Dendritic cell treated with granulocyte-macrophage colony-stimulating factor and Interleukin-4, amounts not matched to agents 40 ng/mL and 50 ng/mL, for 4 days (primary cell): ENCODE results near the gene CYP19A1.
"Not testable (repeated sequence)": the region's sequence is repeated elsewhere in the genome, so short reads cannot be mapped to it uniquely, and the experiment has no call there.

Experiments used
- H3K27ac Mint-ChIP-seq: one replicate; pipeline ENCODE4 v1.8.0; 2022; ENCODE audit warnings: mild to moderate bottlenecking, mixed read lengths
- H3K27me3 Mint-ChIP-seq: one replicate; pipeline ENCODE4 v1.8.0; 2022; ENCODE audit warnings: mild to moderate bottlenecking, mixed read lengths
- H3K36me3 Mint-ChIP-seq: one replicate; pipeline ENCODE4 v1.8.0; 2022; ENCODE audit warnings: low read depth, mixed read lengths
- H3K4me1 Mint-ChIP-seq: one replicate; pipeline ENCODE4 v1.8.0; 2022; ENCODE audit warnings: low read depth, mixed read lengths
- H3K4me3 Mint-ChIP-seq: one replicate; pipeline ENCODE4 v1.8.0; 2022; ENCODE audit warnings: mild to moderate bottlenecking, moderate library complexity, mixed read lengths
- H3K9me3 Mint-ChIP-seq: one replicate; pipeline ENCODE4 v1.8.0; 2022; ENCODE audit warnings: mixed read lengths
- intact Hi-C: fragments of 100-400 bp; cut with micrococcal nuclease; formaldehyde crosslinking; loops from one replicate; pipeline ENCODE4 v1.15.0; 2022

Gene CYP19A1

GRCh38 chr15:51201581-51201980 lies 136.8 kb downstream of the CYP19A1 start:
- intact Hi-C loops = no loop called here
- Mint-ChIP-seq H3K4me1 (no peaks in the 10 kb centered on the region), H3K4me3 (no peak overlapping the region), H3K27ac (no peak overlapping the region), H3K9me3 (no peaks in the 10 kb centered on the region), H3K27me3 (peaks cover 21% of the 10 kb centered on the region), H3K36me3 (no peaks in the 10 kb centered on the region)

- Mint-ChIP-seq H3K36me3 (no peaks in the 10 kb centered on the region), H3K4me1 (no peaks in the 10 kb centered on the region), H3K9me3 (no peaks in the 10 kb centered on the region), H3K4me3 (no peak overlapping the region), H3K27ac (no peak overlapping the region), H3K27me3 (peaks cover 20% of the 10 kb centered on the region)
- intact Hi-C loops = no loop called here
These were observed 137.6 kb downstream of the CYP19A1 start for GRCh38 chr15:51200792-51201191.

- intact Hi-C loops = no loop called here
- H3K4me1 Mint-ChIP-seq = no peaks in the 10 kb centered on the region
- H3K27me3 Mint-ChIP-seq = peaks cover 19% of the 10 kb centered on the region
- H3K4me3 Mint-ChIP-seq = no peak overlapping the region
- H3K27ac Mint-ChIP-seq = no peak overlapping the region
- H3K36me3 Mint-ChIP-seq = no peaks in the 10 kb centered on the region
- H3K9me3 Mint-ChIP-seq = no peaks in the 10 kb centered on the region
These were observed 138.9 kb downstream of the CYP19A1 start for GRCh38 chr15:51199541-51199940.

- H3K4me1 Mint-ChIP-seq = no peaks in the 10 kb centered on the region
- H3K4me3 Mint-ChIP-seq = no peak overlapping the region
- peaks cover 23% of the 10 kb centered on the region for H3K27me3 Mint-ChIP-seq
- no peaks in the 10 kb centered on the region for H3K36me3 Mint-ChIP-seq
- intact Hi-C loops = no loop called here
- H3K9me3 Mint-ChIP-seq = no peaks in the 10 kb centered on the region
- no peak overlapping the region for H3K27ac Mint-ChIP-seq
These were observed 139.6 kb downstream of the CYP19A1 start for GRCh38 chr15:51198701-51199232.

GRCh38 chr15:51195459-51195858 lies 142.9 kb downstream of the CYP19A1 start:
- Mint-ChIP-seq H3K9me3 (no peaks in the 10 kb centered on the region), H3K4me3 (no peak overlapping the region), H3K27me3 (peaks cover 33% of the 10 kb centered on the region), H3K4me1 (peaks cover 22% of the 10 kb centered on the region), H3K27ac (no peak overlapping the region), H3K36me3 (no peaks in the 10 kb centered on the region)
- intact Hi-C loops = no loop called here

GRCh38 chr15:51193979-51194378 lies 144.4 kb downstream of the CYP19A1 start:
- Mint-ChIP-seq H3K9me3 (no peaks in the 10 kb centered on the region), H3K27me3 (peaks cover 28% of the 10 kb centered on the region), H3K27ac (no peak overlapping the region), H3K36me3 (no peaks in the 10 kb centered on the region), H3K4me1 (peaks cover 34% of the 10 kb centered on the region), H3K4me3 (no peak overlapping the region)
- intact Hi-C loops = no loop called here

GRCh38 chr15:51193526-51193925 lies 144.9 kb downstream of the CYP19A1 start:
- H3K9me3 Mint-ChIP-seq = no peaks in the 10 kb centered on the region
- no peak overlapping the region for H3K27ac Mint-ChIP-seq
- peaks cover 25% of the 10 kb centered on the region for H3K27me3 Mint-ChIP-seq
- H3K4me1 Mint-ChIP-seq = peaks cover 38% of the 10 kb centered on the region
- H3K4me3 Mint-ChIP-seq = no peak overlapping the region
- H3K36me3 Mint-ChIP-seq = no peaks in the 10 kb centered on the region
- intact Hi-C loops = no loop called here

- H3K4me3 Mint-ChIP-seq = no peak overlapping the region
- H3K27me3 Mint-ChIP-seq = peaks cover 28% of the 10 kb centered on the region
- H3K4me1 Mint-ChIP-seq = peaks cover 46% of the 10 kb centered on the region
- no peaks in the 10 kb centered on the region for H3K9me3 Mint-ChIP-seq
- intact Hi-C loops = loop anchor here (1.0 kb wide), 1 partner anchor 29 kb away; no protein-coding TSS in a partner anchor
- H3K27ac Mint-ChIP-seq = no peak overlapping the region
- no peaks in the 10 kb centered on the region for H3K36me3 Mint-ChIP-seq
These were observed 145.7 kb downstream of the CYP19A1 start for GRCh38 chr15:51192521-51193280.

GRCh38 chr15:51191766-51192165 lies 146.6 kb downstream of the CYP19A1 start:
- Mint-ChIP-seq H3K36me3 (no peaks in the 10 kb centered on the region), H3K27ac (no peak overlapping the region), H3K9me3 (no peaks in the 10 kb centered on the region), H3K27me3 (peaks cover 22% of the 10 kb centered on the region), H3K4me3 (no peak overlapping the region), H3K4me1 (peaks cover 56% of the 10 kb centered on the region)
- intact Hi-C loops = loop anchor here (1.0 kb wide), 1 partner anchor 28 kb away; no protein-coding TSS in a partner anchor

- Mint-ChIP-seq H3K27ac (no peak overlapping the region), H3K4me3 (no peak overlapping the region), H3K4me1 (peaks cover 62% of the 10 kb centered on the region), H3K36me3 (no peaks in the 10 kb centered on the region), H3K27me3 (peaks cover 19% of the 10 kb centered on the region), H3K9me3 (no peaks in the 10 kb centered on the region)
- intact Hi-C loops = no loop called here
These were observed 147.2 kb downstream of the CYP19A1 start for GRCh38 chr15:51191072-51191670.

GRCh38 chr15:51190424-51191068 lies 147.8 kb downstream of the CYP19A1 start:
- peak overlapping the region; percentile 50 for H3K27ac Mint-ChIP-seq
- H3K36me3 Mint-ChIP-seq = no peaks in the 10 kb centered on the region
- no peaks in the 10 kb centered on the region for H3K9me3 Mint-ChIP-seq
- intact Hi-C loops = no loop called here
- peaks cover 68% of the 10 kb centered on the region for H3K4me1 Mint-ChIP-seq
- no peak overlapping the region for H3K4me3 Mint-ChIP-seq
- H3K27me3 Mint-ChIP-seq = peaks cover 19% of the 10 kb centered on the region

- H3K27me3 Mint-ChIP-seq = peaks cover 19% of the 10 kb centered on the region
- H3K4me3 Mint-ChIP-seq = no peak overlapping the region
These were observed 148.6 kb downstream of the CYP19A1 start for GRCh38 chr15:51189669-51190385.

GRCh38 chr15:51188791-51189190 lies 149.6 kb downstream of the CYP19A1 start:
- H3K36me3 Mint-ChIP-seq, intact Hi-C loops, H3K9me3 Mint-ChIP-seq, H3K27ac Mint-ChIP-seq, H3K4me3 Mint-ChIP-seq: not testable (repeated sequence)
- peaks cover 84% of the 10 kb centered on the region for H3K4me1 Mint-ChIP-seq
- H3K27me3 Mint-ChIP-seq = peaks cover 15% of the 10 kb centered on the region

More at GRCh38 chr15:51189669-51190385, 148.6 kb downstream of the CYP19A1 start:
- no peaks in the 10 kb centered on the region for H3K9me3 Mint-ChIP-seq
- H3K36me3 Mint-ChIP-seq = no peaks in the 10 kb centered on the region
- intact Hi-C loops = no loop called here
- H3K4me1 Mint-ChIP-seq = peaks cover 75% of the 10 kb centered on the region
- H3K27ac Mint-ChIP-seq = peak overlapping the region; percentile 50
